GM23248 (cell line): Measurements from ENCODE around the gene MLLT6.

Source experiments
- EZH2 ChIP-seq: fragments of 200-600 bp; sonication (generic); IDR thresholded peaks from 2 replicates; pipeline ENCODE4 v1.6.1; 2018; ENCODE audit warnings: antibody characterized with exemption, mild to moderate bottlenecking; ENCODE audit not compliant: insufficient read depth, poor library complexity, severe bottlenecking
- EZH2phosphoT487 ChIP-seq: fragments of 200-600 bp; sonication (generic); IDR thresholded peaks from 2 replicates; pipeline ENCODE4 v1.6.1; 2018; ENCODE audit warnings: antibody characterized with exemption, moderate library complexity, mild to moderate bottlenecking, low read depth; ENCODE audit not compliant: insufficient read depth

- TF ChIP-seq EZH2 (no peak), EZH2phosphoT487 (no peak)
These were observed 38.6 kb downstream of the MLLT6 start for GRCh38 chr17:38743556-38744171.
